ENCODE measurements around the gene GRAMD1C.

The GRAMD1C gene

GRCh38 chr3:113873293-113873692 lies 34.7 kb downstream of the GRAMD1C start:
- no peak overlapping the region for H3K23ac ChIP-seq (ENCODE audit: low read length in 2 of 2)
- no peak overlapping the region for H3K4ac ChIP-seq (ENCODE audit: low read depth in 1 of 2, low read length in 2 of 2)
- no peak overlapping the region for H3K27ac ChIP-seq (ENCODE audit: low read length, poor library complexity, severe bottlenecking)

GRCh38 chr3:113873814-113874526 lies 35.4 kb downstream of the GRAMD1C start:
- Histone ChIP-seq H3K27me3 (ENCODE audit: control insufficient read depth in 1 of 2, insufficient read depth in 1 of 2, low read length in 2 of 2) (no peaks in the 10 kb centered on the region), H2BK120ac (ENCODE audit: low read depth, low read length) (no peak overlapping the region), H4K8ac (ENCODE audit: low read length) (no peak overlapping the region), H2AK5ac (ENCODE audit: low read length, severe bottlenecking) (no peak overlapping the region), H3K23ac (ENCODE audit: low read length in 2 of 2) (no peak overlapping the region), H3K4me1 (ENCODE audit: control insufficient read depth, insufficient read depth, low read depth, low read length) (no peaks in the 10 kb centered on the region), H3K4ac (ENCODE audit: low read depth in 1 of 2, low read length in 2 of 2) (no peak overlapping the region), H2BK5ac (ENCODE audit: low read depth, low read length, poor library complexity, severe bottlenecking) (no peak overlapping the region), H4K91ac (ENCODE audit: low read length) (no peak overlapping the region), H3K4me3 (ENCODE audit: insufficient read depth in 1 of 2, low read depth in 1 of 2, low read length in 2 of 2) (no peak overlapping the region), H3K18ac (ENCODE audit: low read depth in 1 of 2, low read length in 2 of 2) (no peak overlapping the region), H3K36me3 (ENCODE audit: control insufficient read depth in 1 of 2, insufficient read depth in 2 of 2, low read depth in 1 of 2, low read length in 2 of 2) (no peaks in the 10 kb centered on the region), H3K4me2 (ENCODE audit: low read length, poor library complexity, severe bottlenecking) (no peak overlapping the region), H3K27ac (ENCODE audit: low read length, poor library complexity, severe bottlenecking) (no peak overlapping the region), H3K9ac (ENCODE audit: low read length) (no peak overlapping the region), H2AFZ (ENCODE audit: low read depth, low read length) (no peak overlapping the region), H3K9me3 (ENCODE audit: control insufficient read depth, low read length) (no peaks in the 10 kb centered on the region), H3K14ac (ENCODE audit: low read length in 2 of 2) (no peak overlapping the region), H3K79me1 (replicated peaks; ENCODE audit: low read length, poor library complexity, severe bottlenecking) (no peaks in the 10 kb centered on the region), H2BK12ac (ENCODE audit: low read length in 2 of 2) (no peak overlapping the region), H2BK15ac (ENCODE audit: low read depth, poor library complexity, severe bottlenecking) (no peak overlapping the region)
- WGBS: 98% methylated on average over 4 of the region's 4 CpGs
- no peak for DNase-seq

More at GRCh38 chr3:113873293-113873692, 34.7 kb downstream of the GRAMD1C start:
- Histone ChIP-seq H3K36me3 (ENCODE audit: control insufficient read depth in 1 of 2, insufficient read depth in 2 of 2, low read depth in 1 of 2, low read length in 2 of 2) (no peaks in the 10 kb centered on the region), H3K27me3 (ENCODE audit: control insufficient read depth in 1 of 2, insufficient read depth in 1 of 2, low read length in 2 of 2) (no peaks in the 10 kb centered on the region), H2AFZ (ENCODE audit: low read depth, low read length) (no peak overlapping the region), H2BK5ac (ENCODE audit: low read depth, low read length, poor library complexity, severe bottlenecking) (no peak overlapping the region), H3K14ac (ENCODE audit: low read length in 2 of 2) (no peak overlapping the region), H3K4me2 (ENCODE audit: low read length, poor library complexity, severe bottlenecking) (no peak overlapping the region), H4K8ac (ENCODE audit: low read length) (no peak overlapping the region), H2BK15ac (ENCODE audit: low read depth, poor library complexity, severe bottlenecking) (no peak overlapping the region), H3K4me3 (ENCODE audit: insufficient read depth in 1 of 2, low read depth in 1 of 2, low read length in 2 of 2) (no peak overlapping the region), H2BK120ac (ENCODE audit: low read depth, low read length) (no peak overlapping the region), H3K18ac (ENCODE audit: low read depth in 1 of 2, low read length in 2 of 2) (no peak overlapping the region), H3K79me1 (replicated peaks; ENCODE audit: low read length, poor library complexity, severe bottlenecking) (no peaks in the 10 kb centered on the region), H2BK12ac (ENCODE audit: low read length in 2 of 2) (no peak overlapping the region), H3K9me3 (ENCODE audit: control insufficient read depth, low read length) (no peaks in the 10 kb centered on the region), H4K91ac (ENCODE audit: low read length) (no peak overlapping the region), H2AK5ac (ENCODE audit: low read length, severe bottlenecking) (no peak overlapping the region), H3K9ac (ENCODE audit: low read length) (no peak overlapping the region), H3K4me1 (ENCODE audit: control insufficient read depth, insufficient read depth, low read depth, low read length) (no peaks in the 10 kb centered on the region)
- WGBS: 98% methylated on average over 5 of the region's 6 CpGs
- DNase-seq: no peak

- H3K36me3 ChIP-seq (ENCODE audit: control insufficient read depth in 1 of 2, insufficient read depth in 2 of 2, low read depth in 1 of 2, low read length in 2 of 2): no peaks in the 10 kb centered on the region
- H2BK5ac ChIP-seq (ENCODE audit: low read depth, low read length, poor library complexity, severe bottlenecking): no peak overlapping the region
Observed at GRCh38 chr3:113878403-113878802, 39.8 kb downstream of the GRAMD1C start.

GRCh38 chr3:113885050-113885449 lies 46.5 kb downstream of the GRAMD1C start:
- 97% methylated on average over 30 of the region's 30 CpGs for WGBS
- Histone ChIP-seq H4K8ac (ENCODE audit: low read length) (no peak overlapping the region), H2AK5ac (ENCODE audit: low read length, severe bottlenecking) (no peak overlapping the region)

More at GRCh38 chr3:113878403-113878802, 39.8 kb downstream of the GRAMD1C start:
- Histone ChIP-seq H3K9ac (ENCODE audit: low read length) (no peak overlapping the region), H3K4me3 (ENCODE audit: insufficient read depth in 1 of 2, low read depth in 1 of 2, low read length in 2 of 2) (no peak overlapping the region), H2BK120ac (ENCODE audit: low read depth, low read length) (no peak overlapping the region), H3K4me1 (ENCODE audit: control insufficient read depth, insufficient read depth, low read depth, low read length) (no peaks in the 10 kb centered on the region), H2AK5ac (ENCODE audit: low read length, severe bottlenecking) (no peak overlapping the region), H3K14ac (ENCODE audit: low read length in 2 of 2) (no peak overlapping the region), H2AFZ (ENCODE audit: low read depth, low read length) (no peak overlapping the region), H3K27me3 (ENCODE audit: control insufficient read depth in 1 of 2, insufficient read depth in 1 of 2, low read length in 2 of 2) (no peaks in the 10 kb centered on the region), H2BK15ac (ENCODE audit: low read depth, poor library complexity, severe bottlenecking) (no peak overlapping the region), H3K27ac (ENCODE audit: low read length, poor library complexity, severe bottlenecking) (no peak overlapping the region), H3K9me3 (ENCODE audit: control insufficient read depth, low read length) (no peaks in the 10 kb centered on the region), H3K4me2 (ENCODE audit: low read length, poor library complexity, severe bottlenecking) (no peak overlapping the region), H4K91ac (ENCODE audit: low read length) (no peak overlapping the region), H3K23ac (ENCODE audit: low read length in 2 of 2) (no peak overlapping the region), H3K4ac (ENCODE audit: low read depth in 1 of 2, low read length in 2 of 2) (no peak overlapping the region), H3K79me1 (replicated peaks; ENCODE audit: low read length, poor library complexity, severe bottlenecking) (no peaks in the 10 kb centered on the region), H4K8ac (ENCODE audit: low read length) (no peak overlapping the region), H3K18ac (ENCODE audit: low read depth in 1 of 2, low read length in 2 of 2) (no peak overlapping the region), H2BK12ac (ENCODE audit: low read length in 2 of 2) (no peak overlapping the region)
- 92% methylated on average over 3 of the region's 3 CpGs for WGBS
- no peak for DNase-seq

More at GRCh38 chr3:113885050-113885449, 46.5 kb downstream of the GRAMD1C start:
- Histone ChIP-seq H3K27me3 (ENCODE audit: control insufficient read depth in 1 of 2, insufficient read depth in 1 of 2, low read length in 2 of 2) (no peaks in the 10 kb centered on the region), H3K79me1 (replicated peaks; ENCODE audit: low read length, poor library complexity, severe bottlenecking) (no peaks in the 10 kb centered on the region), H3K9ac (ENCODE audit: low read length) (no peak overlapping the region), H3K9me3 (ENCODE audit: control insufficient read depth, low read length) (no peaks in the 10 kb centered on the region), H2BK120ac (ENCODE audit: low read depth, low read length) (no peak overlapping the region), H3K18ac (ENCODE audit: low read depth in 1 of 2, low read length in 2 of 2) (no peak overlapping the region), H3K27ac (ENCODE audit: low read length, poor library complexity, severe bottlenecking) (no peak overlapping the region), H3K4me3 (ENCODE audit: insufficient read depth in 1 of 2, low read depth in 1 of 2, low read length in 2 of 2) (no peak overlapping the region), H4K91ac (ENCODE audit: low read length) (no peak overlapping the region), H2AFZ (ENCODE audit: low read depth, low read length) (no peak overlapping the region), H3K23ac (ENCODE audit: low read length in 2 of 2) (no peak overlapping the region), H3K36me3 (ENCODE audit: control insufficient read depth in 1 of 2, insufficient read depth in 2 of 2, low read depth in 1 of 2, low read length in 2 of 2) (peaks cover 0 to 8% of the 10 kb centered on the region in 2 experiments), H2BK15ac (ENCODE audit: low read depth, poor library complexity, severe bottlenecking) (no peak overlapping the region), H3K4ac (ENCODE audit: low read depth in 1 of 2, low read length in 2 of 2) (no peak overlapping the region), H2BK5ac (ENCODE audit: low read depth, low read length, poor library complexity, severe bottlenecking) (no peak overlapping the region), H3K4me1 (ENCODE audit: control insufficient read depth, insufficient read depth, low read depth, low read length) (no peaks in the 10 kb centered on the region), H2BK12ac (ENCODE audit: low read length in 2 of 2) (no peak overlapping the region), H3K4me2 (ENCODE audit: low read length, poor library complexity, severe bottlenecking) (no peak overlapping the region), H3K14ac (ENCODE audit: low read length in 2 of 2) (no peak overlapping the region)
- no peak for DNase-seq

Measured in mesenchymal stem cell (in vitro differentiated cells and primary cell).